Prostate gland (tissue), 2 donors: Measurements from ENCODE around the gene VCAN.

ENCODE experiments used
- CTCF ChIP-seq, 4 experiments: fragments of 200-600 bp in 2 of 4; fragments of 450-650 bp in 2 of 4; sonication (generic) in 2 of 4; IDR thresholded peaks; 1 replicate in 3 of 4; 2 replicates in 1 of 4; pipeline ENCODE4 v1.5.1; 2016 to 2019; ENCODE audit warnings: antibody characterized with exemption in 4 of 4, mild to moderate bottlenecking in 2 of 4, moderate library complexity in 2 of 4
- POLR2A ChIP-seq: fragments of 450-650 bp; IDR thresholded peaks from one replicate; pipeline ENCODE4 v1.6.1; 2016; ENCODE audit warnings: antibody characterized with exemption, mild to moderate bottlenecking

GRCh38 chr5:83447533-83447932 lies 24.0 kb upstream of the VCAN start:
- TF ChIP-seq POLR2A (no peak), CTCF (IDR thresholded peaks at IDR 0.05) (no peak)
